Sigmoid colon (tissue), 7 donors: ENCODE data around the gene C6orf132. TPM values are rescaled to one million over a fixed set of nuclear protein-coding genes. Genes with fewer than 3 reads are reported as not detected.
A peak's percentile ranks its signal among the peaks of the same experiment; 100 is the strongest.

Source experiments
- DNase-seq: peaks from one replicate; pipeline ENCODE4 v3.0.0-alpha.2; 2019
- H3K27ac ChIP-seq, 4 donors: fragments of 200-600 bp; sonication (generic); one replicate each; pipeline ENCODE4 v1.5.1; 2016 to 2019; ENCODE audit warnings: mild to moderate bottlenecking in 1 of 4
- H3K27me3 ChIP-seq, 3 donors: fragments of 200-600 bp; sonication (generic); one replicate each; pipeline ENCODE4 v1.5.1; 2019; ENCODE audit warnings: mild to moderate bottlenecking in 1 of 3
- H3K36me3 ChIP-seq, 4 donors: fragments of 200-600 bp; sonication (generic); one replicate each; pipeline ENCODE4 v1.5.1; 2016 to 2019
- H3K4me1 ChIP-seq, 4 donors: fragments of 200-600 bp; sonication (generic); one replicate each; pipeline ENCODE4 v1.5.1; 2017 to 2019
- H3K4me3 ChIP-seq, 4 donors: fragments of 200-600 bp; sonication (generic); one replicate each; pipeline ENCODE4 v1.5.1; 2017 to 2019; ENCODE audit warnings: mild to moderate bottlenecking in 2 of 4, moderate library complexity in 1 of 4
- H3K9me3 ChIP-seq, 4 donors: fragments of 200-600 bp in 3 of 4; sonication (generic) in 3 of 4; one replicate each; pipeline versions ENCODE4 v1.5.1 to v1.6.1; 2013 to 2019
- EP300 ChIP-seq, 4 donors: sonication (generic); formaldehyde crosslinking; IDR thresholded peaks; one replicate each; pipeline ENCODE4 v1.6.1; 2017; ENCODE audit warnings: antibody characterized with exemption in 4 of 4
- POLR2A ChIP-seq, 2 donors: fragments of 450-650 bp; IDR thresholded peaks; one replicate each; pipeline ENCODE4 v1.6.1; 2016; ENCODE audit warnings: antibody characterized with exemption in 2 of 2, mild to moderate bottlenecking in 2 of 2, moderate library complexity in 2 of 2
- POLR2AphosphoS5 ChIP-seq, 4 donors: sonication (generic); formaldehyde crosslinking; IDR thresholded peaks; one replicate each; pipeline ENCODE4 v1.6.1; 2017; ENCODE audit warnings: antibody characterized with exemption in 4 of 4
- WGBS, 2 donors: extraction: QIAGEN DNeasy Blood & Tissue Kit; methylation state at CpG; one replicate each; pipeline ENCODE4 v1.1.7; 2013; 5-methylcytosine and 5-hydroxymethylcytosine counted together
- intact Hi-C: fragments of 100-400 bp; cut with DNase I; formaldehyde crosslinking; loops from one replicate; pipeline ENCODE4 v1.15.1; 2023
- polyA plus RNA-seq, 3 donors: library from polyadenylated mRNA; stranded (reverse); fragments of 200-250 nt; gene quantifications; one replicate each; pipeline ENCODE4 v1.2.3, GENCODE V29; 2013
- total RNA-seq, 4 donors: library from RNA; depleted of rRNA; stranded (reverse); fragments of >200 nt; gene quantifications; one replicate each; pipeline ENCODE4 v1.1.0, GENCODE V29; 2016
- TF ChIP-seq, protein P1 (sequence below), 4 experiments: fragments of 450-650 bp in 3 of 4; fragments of 200-600 bp in 1 of 4; IDR thresholded peaks; one replicate each; pipeline ENCODE4 v1.5.1; 2016 to 2019; ENCODE audit warnings: antibody characterized with exemption in 4 of 4, mild to moderate bottlenecking in 3 of 4, moderate library complexity in 2 of 4
- donor health status: healthy with polysubstance abuse.
- donor health status: Bipolar disorder and iron deficiency.
- donor health status: healthy.

Gene C6orf132
- total and polyA plus RNA-seq, 7 donors = 0.33 to 91.3 (median 20.9) TPM; not detected in 1

DNA sequence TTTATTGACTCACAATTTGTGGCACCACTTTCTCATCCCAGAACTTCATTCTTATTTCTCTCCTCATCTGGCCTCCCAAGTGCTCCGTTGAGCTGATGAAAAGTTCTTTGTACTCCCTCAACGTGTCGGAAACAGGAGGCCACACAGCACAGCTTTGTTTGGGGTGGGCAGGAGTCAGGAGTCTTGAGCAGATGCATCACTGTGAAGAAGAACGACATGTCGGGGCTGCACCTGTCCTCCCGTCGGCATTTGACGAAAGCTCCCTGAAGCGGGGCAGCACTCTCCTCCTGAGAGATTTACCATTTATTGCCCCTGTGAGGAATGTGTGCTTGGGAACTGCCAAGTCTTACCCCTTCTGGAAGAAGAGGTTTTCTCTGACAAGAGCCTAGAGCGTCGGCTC, 64.0 kb downstream of the C6orf132 start:
- Histone ChIP-seq H3K36me3 (peaks cover 15 to 85% (median 29%) of the 10 kb centered on the region in 4 donors), H3K27ac (no peak overlapping the region), H3K27me3 (no peaks in the 10 kb centered on the region), H3K9me3 (no peaks in the 10 kb centered on the region), H3K4me3 (no peak overlapping the region), H3K4me1 (no peaks in the 10 kb centered on the region)
- intact Hi-C loops = loop anchor here (5.0 kb wide), 1 partner anchor 139 kb away; the partner anchor contains the start of gene MRPS10
- no peak for DNase-seq
- WGBS, 2 donors = 90 to 93% methylated on average over 11 of the region's 11 CpGs
- TF ChIP-seq POLR2AphosphoS5 (IDR thresholded peaks at IDR 0.05) (no peak), POLR2A (IDR thresholded peaks at IDR 0.05) (no peak), EP300 (IDR thresholded peaks at IDR 0.05) (no peak)
- TF ChIP-seq, protein P1, sequence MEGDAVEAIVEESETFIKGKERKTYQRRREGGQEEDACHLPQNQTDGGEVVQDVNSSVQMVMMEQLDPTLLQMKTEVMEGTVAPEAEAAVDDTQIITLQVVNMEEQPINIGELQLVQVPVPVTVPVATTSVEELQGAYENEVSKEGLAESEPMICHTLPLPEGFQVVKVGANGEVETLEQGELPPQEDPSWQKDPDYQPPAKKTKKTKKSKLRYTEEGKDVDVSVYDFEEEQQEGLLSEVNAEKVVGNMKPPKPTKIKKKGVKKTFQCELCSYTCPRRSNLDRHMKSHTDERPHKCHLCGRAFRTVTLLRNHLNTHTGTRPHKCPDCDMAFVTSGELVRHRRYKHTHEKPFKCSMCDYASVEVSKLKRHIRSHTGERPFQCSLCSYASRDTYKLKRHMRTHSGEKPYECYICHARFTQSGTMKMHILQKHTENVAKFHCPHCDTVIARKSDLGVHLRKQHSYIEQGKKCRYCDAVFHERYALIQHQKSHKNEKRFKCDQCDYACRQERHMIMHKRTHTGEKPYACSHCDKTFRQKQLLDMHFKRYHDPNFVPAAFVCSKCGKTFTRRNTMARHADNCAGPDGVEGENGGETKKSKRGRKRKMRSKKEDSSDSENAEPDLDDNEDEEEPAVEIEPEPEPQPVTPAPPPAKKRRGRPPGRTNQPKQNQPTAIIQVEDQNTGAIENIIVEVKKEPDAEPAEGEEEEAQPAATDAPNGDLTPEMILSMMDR (IDR thresholded peaks at IDR 0.05) = no peak

DNA sequence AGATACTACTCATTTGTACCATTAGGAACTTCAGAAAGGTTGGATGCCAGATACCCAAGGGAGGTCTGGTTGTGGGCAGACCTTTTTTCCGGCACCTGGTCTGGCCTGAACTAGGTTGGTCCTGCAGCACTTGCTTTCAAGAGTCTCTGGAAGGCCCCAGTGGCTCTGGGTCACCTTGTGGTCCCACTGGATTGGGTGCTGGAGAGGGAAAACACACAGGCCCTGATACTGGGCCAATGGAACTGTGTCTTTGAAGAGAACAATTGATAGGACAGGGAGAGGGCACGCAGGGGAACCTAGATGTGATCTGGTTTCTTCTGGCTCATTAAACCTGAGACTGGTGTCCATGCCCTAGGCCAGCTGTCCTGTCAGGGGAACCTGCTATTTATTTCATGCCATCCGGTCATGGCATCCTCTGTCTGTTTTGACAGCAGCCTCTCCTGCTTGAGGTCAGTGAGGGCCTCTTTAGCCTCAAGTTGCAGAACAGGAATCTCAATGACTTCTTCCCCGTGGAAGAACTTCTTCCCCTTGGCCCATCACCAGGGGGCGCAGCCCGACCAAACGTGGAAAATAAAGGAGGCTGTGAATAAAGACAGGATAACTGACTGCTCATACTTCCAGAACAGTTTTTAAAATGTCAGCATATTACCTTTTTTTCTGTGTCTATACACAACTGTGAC, 67.1 kb downstream of the C6orf132 start:
- Histone ChIP-seq H3K4me3 (no peak overlapping the region), H3K27me3 (no peaks in the 10 kb centered on the region), H3K36me3 (peaks cover 17 to 91% (median 33%) of the 10 kb centered on the region in 4 donors), H3K4me1 (no peaks in the 10 kb centered on the region), H3K9me3 (no peaks in the 10 kb centered on the region), H3K27ac (no peak overlapping the region)
- intact Hi-C loops = loop anchor here (1.0 to 5.0 kb wide), 2 partner anchors 91 to 142 kb away; partner anchors contain the start of gene MRPS10
- WGBS, 2 donors = 32 to 45% methylated on average over 7 of the region's 7 CpGs
- TF ChIP-seq EP300 (IDR thresholded peaks at IDR 0.05) = no peak
- TF ChIP-seq POLR2AphosphoS5 (IDR thresholded peaks at IDR 0.05) = peak in 1 of 4 donors; percentile 9
- TF ChIP-seq, protein P1 (IDR thresholded peaks at IDR 0.05) = peak; percentile 40 to 81 (median 75)
- TF ChIP-seq POLR2A (IDR thresholded peaks at IDR 0.05) = no peak
- peak; percentile 86 for DNase-seq

DNA sequence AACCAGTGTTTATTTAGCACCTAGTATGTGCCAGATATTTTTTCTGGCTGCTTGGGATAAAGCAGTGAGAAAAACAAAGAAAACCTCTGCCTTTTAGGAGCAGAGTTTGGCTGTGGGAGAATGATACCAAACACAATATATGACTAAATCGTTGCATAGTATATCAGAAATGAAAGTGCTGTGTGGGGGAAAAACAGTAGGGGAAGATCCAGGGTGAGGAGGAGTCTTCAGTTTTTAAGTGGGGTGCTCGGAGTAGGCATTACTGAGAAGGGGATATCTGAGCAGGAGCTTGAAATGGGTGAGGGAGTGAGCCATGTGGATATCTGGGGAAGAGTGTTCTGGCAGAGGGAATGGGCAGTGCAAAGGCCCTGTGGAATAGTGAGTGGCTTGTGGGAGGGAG, 69.1 kb downstream of the C6orf132 start:
- Histone ChIP-seq H3K27ac (no peak overlapping the region), H3K36me3 (peaks cover 34 to 92% (median 43%) of the 10 kb centered on the region in 4 donors), H3K9me3 (no peaks in the 10 kb centered on the region), H3K27me3 (no peaks in the 10 kb centered on the region), H3K4me1 (no peaks in the 10 kb centered on the region), H3K4me3 (no peak overlapping the region)
- intact Hi-C loops = no loop called here
- no peak for DNase-seq
- TF ChIP-seq POLR2AphosphoS5 (IDR thresholded peaks at IDR 0.05) (no peak), EP300 (IDR thresholded peaks at IDR 0.05) (no peak), POLR2A (IDR thresholded peaks at IDR 0.05) (no peak)
- TF ChIP-seq, protein P1 (IDR thresholded peaks at IDR 0.05) = no peak
- WGBS, 2 donors = 83 to 86% methylated on average over 2 of the region's 2 CpGs

DNA sequence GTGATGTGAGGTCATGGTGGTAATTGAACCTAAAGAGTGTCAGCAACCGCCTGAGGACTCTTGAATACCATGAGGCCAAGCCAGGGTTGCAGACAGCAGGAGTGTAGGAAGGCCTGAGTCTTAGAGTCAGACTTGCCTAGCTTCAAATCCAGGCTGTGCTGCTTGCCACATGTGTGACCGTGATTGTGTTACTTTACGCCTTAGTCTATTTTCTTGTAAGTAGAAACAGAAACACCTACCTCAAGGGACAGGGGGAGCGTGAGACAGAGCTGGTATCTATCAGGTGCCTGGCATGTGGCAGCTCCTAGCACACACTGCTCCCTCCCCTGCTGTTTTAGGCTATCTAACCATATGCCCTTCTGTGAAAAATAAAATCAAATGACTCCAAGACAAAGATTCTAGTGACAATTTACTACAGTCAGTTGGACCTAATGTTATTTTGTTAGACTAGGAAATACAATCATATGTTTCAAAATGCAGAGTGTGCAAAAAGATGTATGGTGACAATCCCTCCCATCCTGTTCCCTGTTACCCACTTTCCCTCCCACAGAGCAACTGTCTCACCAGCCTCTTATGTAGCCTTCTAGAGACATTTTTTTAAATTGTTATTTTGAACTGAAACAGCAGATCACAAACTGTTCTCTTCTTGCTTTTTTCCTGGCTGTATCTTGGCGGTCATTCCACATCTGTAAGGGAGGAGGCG, 70.4 kb downstream of the C6orf132 start:
- H3K4me3 ChIP-seq = no peak overlapping the region
- TF ChIP-seq POLR2AphosphoS5 (IDR thresholded peaks at IDR 0.05) = no peak
- TF ChIP-seq POLR2A (IDR thresholded peaks at IDR 0.05) = no peak
- TF ChIP-seq, protein P1 (IDR thresholded peaks at IDR 0.05) = no peak
- no peak for TF ChIP-seq EP300 (IDR thresholded peaks at IDR 0.05)
- H3K36me3 ChIP-seq = peaks cover 29 to 92% (median 45%) of the 10 kb centered on the region in 4 donors
- intact Hi-C loops = no loop called here
- no peak overlapping the region for H3K27ac ChIP-seq
- 70 to 71% methylated on average over 6 of the region's 6 CpGs for WGBS, 2 donors
- H3K9me3 ChIP-seq = no peaks in the 10 kb centered on the region
- no peaks in the 10 kb centered on the region for H3K27me3 ChIP-seq
- no peaks in the 10 kb centered on the region for H3K4me1 ChIP-seq
- DNase-seq = no peak
